Naive thymus-derived CD4-positive, alpha-beta T cell (primary cell): ENCODE results near the gene RAPGEF5. TPM values are rescaled to one million over a fixed set of nuclear protein-coding genes. Genes with fewer than 3 reads are reported as not detected.

Source experiments
- ATAC-seq: fragments of 150-1000 bp; cut with Tn5 transposase; 2 replicates; pipeline ENCODE4 v1.10.0; 2021; ENCODE audit warnings: mild to moderate bottlenecking, moderate library complexity
- CTCF ChIA-PET: fragments of 350-600 bp; sonication (Branson Sonifier 250); formaldehyde crosslinking; loops from one replicate; lab custom pipeline; 2021; ENCODE audit warnings: antibody characterized with exemption; lab: Charles Lee
- POLR2A ChIA-PET: fragments of 350-600 bp; sonication (Branson Sonifier 250); formaldehyde crosslinking; loops from one replicate; lab custom pipeline; 2021; ENCODE audit warnings: antibody characterized with exemption, inconsistent platforms; lab: Charles Lee
- DNase-seq, 9 donors: peaks; one replicate each; pipeline versions ENCODE4 v3.0.0 to v3.0.0-alpha.2; 2020 to 2022; ENCODE audit warnings: mixed read lengths in 1 of 9
- H3K27ac ChIP-seq: one replicate; pipeline ENCODE4 v1.7.0; 2013; ENCODE audit warnings: mild to moderate bottlenecking, low read depth, low read length, moderate library complexity
- H3K27me3 ChIP-seq, 2 donors: one replicate each; pipeline ENCODE4 v1.7.0; 2013; ENCODE audit warnings: low read length in 2 of 2, mild to moderate bottlenecking in 2 of 2, moderate library complexity in 2 of 2; ENCODE audit not compliant: control insufficient read depth in 2 of 2, insufficient read depth in 2 of 2
- H3K36me3 ChIP-seq, 3 experiments: 1 replicate in 2 of 3; 2 replicates in 1 of 3; pipeline ENCODE4 v1.7.0; 2013; ENCODE audit warnings: low read length in 3 of 3, mild to moderate bottlenecking in 3 of 3, moderate library complexity in 1 of 3; ENCODE audit not compliant: insufficient read depth in 3 of 3, control insufficient read depth in 2 of 3
- H3K4me1 ChIP-seq, 2 donors: one replicate each; pipeline ENCODE4 v1.7.0; 2013; ENCODE audit warnings: low read length in 2 of 2, mild to moderate bottlenecking in 2 of 2, moderate library complexity in 1 of 2; ENCODE audit not compliant: control insufficient read depth in 2 of 2, insufficient read depth in 2 of 2
- H3K4me3 ChIP-seq: 2 replicates; pipeline ENCODE4 v1.7.0; 2013; ENCODE audit warnings: mild to moderate bottlenecking, low read length
- H3K9me3 ChIP-seq, 3 experiments: 1 replicate in 2 of 3; 2 replicates in 1 of 3; pipeline ENCODE4 v1.7.0; 2013; ENCODE audit warnings: low read length in 3 of 3; ENCODE audit not compliant: control insufficient read depth in 2 of 3
- H3K27ac Mint-ChIP-seq, 9 donors: one replicate each; pipeline ENCODE4 v1.8.0; 2020 to 2022; ENCODE audit warnings: mixed read lengths in 9 of 9, mild to moderate bottlenecking in 8 of 9, moderate library complexity in 5 of 9, inconsistent platforms in 2 of 9
- H3K27me3 Mint-ChIP-seq, 5 donors: one replicate each; pipeline ENCODE4 v1.8.0; 2021 to 2022; ENCODE audit warnings: mixed read lengths in 5 of 5, mild to moderate bottlenecking in 1 of 5
- H3K36me3 Mint-ChIP-seq, 5 donors: one replicate each; pipeline ENCODE4 v1.8.0; 2020 to 2022; ENCODE audit warnings: mixed read lengths in 5 of 5, mild to moderate bottlenecking in 3 of 5, inconsistent platforms in 1 of 5
- H3K4me1 Mint-ChIP-seq, 7 donors: one replicate each; pipeline ENCODE4 v1.8.0; 2020 to 2022; ENCODE audit warnings: mixed read lengths in 7 of 7, mild to moderate bottlenecking in 3 of 7, inconsistent platforms in 1 of 7
- H3K4me3 Mint-ChIP-seq, 10 donors: one replicate each; pipeline ENCODE4 v1.8.0; 2020 to 2022; ENCODE audit warnings: mild to moderate bottlenecking in 10 of 10, mixed read lengths in 10 of 10, moderate library complexity in 6 of 10, inconsistent platforms in 2 of 10
- H3K9me3 Mint-ChIP-seq, 11 donors: one replicate each; pipeline ENCODE4 v1.8.0; 2020 to 2022; ENCODE audit warnings: mixed read lengths in 11 of 11, mild to moderate bottlenecking in 4 of 11, inconsistent platforms in 1 of 11, moderate library complexity in 1 of 11
- intact Hi-C, 2 donors: fragments of 100-400 bp; cut with micrococcal nuclease; formaldehyde crosslinking; loops; one replicate each; pipeline ENCODE4 v1.15.1; 2023
- polyA plus RNA-seq, 2 donors: library from polyadenylated mRNA; unstranded; fragments of 300-500 nt; fragmentation: Illumina TruSeq; gene quantifications; one replicate each; pipeline ENCODE4 v1.2.3, GENCODE V29; 2021
- total RNA-seq, 6 experiments: library from RNA in 5 of 6; stranded (reverse) in 5 of 6; gene quantifications; 1 replicate in 5 of 6; 2 replicates in 1 of 6; pipeline ENCODE4 v1.2.3 and lab custom pipeline; 2021 to 2026

Gene RAPGEF5
- total and polyA plus RNA-seq, 7 experiments from 2014 or later: 0.17 to 0.93 TPM; not detected in 5

DNA sequence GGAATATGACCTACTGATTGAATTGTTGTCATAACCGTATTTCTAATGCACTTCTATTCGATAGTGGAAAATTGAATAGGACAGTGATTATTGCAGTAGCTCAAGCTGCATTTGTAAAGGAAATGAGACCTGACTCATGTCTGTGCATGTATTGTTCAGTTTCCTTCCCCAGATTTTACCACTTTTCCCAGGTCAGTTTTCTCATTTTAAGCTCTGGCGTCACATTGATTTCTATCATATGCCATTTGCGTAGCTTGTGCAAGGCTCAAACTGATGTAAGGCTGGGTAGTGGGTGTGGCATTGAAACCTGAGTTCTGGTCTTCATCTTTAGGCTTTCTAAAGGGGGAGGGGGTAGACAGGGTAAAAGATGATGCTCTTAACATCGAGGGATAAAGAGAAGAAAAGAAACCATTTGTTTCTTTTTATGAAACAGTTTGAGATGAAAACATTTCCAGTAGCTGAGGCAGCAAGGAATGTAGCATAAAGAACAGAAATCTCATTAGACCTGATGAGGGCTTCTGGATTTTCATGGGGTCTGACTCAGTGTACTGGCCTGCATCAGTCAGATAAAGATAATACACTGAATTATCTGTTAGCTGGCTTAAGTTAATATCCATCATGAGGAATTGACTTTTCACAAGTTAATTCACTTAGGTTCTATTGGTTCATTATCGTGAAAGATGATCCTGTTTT, 229.0 kb downstream of the RAPGEF5 start:
- Histone ChIP-seq H3K4me1 (no peaks in the 10 kb centered on the region), H3K9me3 (no peaks in the 10 kb centered on the region), H3K36me3 (no peaks in the 10 kb centered on the region), H3K27me3 (no peaks in the 10 kb centered on the region), H3K27ac (no peak overlapping the region), H3K4me3 (no peak overlapping the region)
- intact Hi-C loops: no loop called here
- peaks cover 6 to 28% (median 15%) of the 10 kb centered on the region in 5 donors for H3K27me3 Mint-ChIP-seq
- H3K4me3 Mint-ChIP-seq: no peak overlapping the region
- no peak for ATAC-seq
- DNase-seq: no peak
- peaks cover 0 to 3% (median 0%) of the 10 kb centered on the region in 7 donors for H3K4me1 Mint-ChIP-seq
- ChIA-PET CTCF (interaction anchor here (0.5 to 0.9 kb wide), 2 partner anchors 19 to 171 kb away, joined by 3 read pairs; no protein-coding TSS in a partner anchor), POLR2A (no interaction called here)
- no peaks in the 10 kb centered on the region for H3K9me3 Mint-ChIP-seq
- H3K27ac Mint-ChIP-seq: no peak overlapping the region
- no peaks in the 10 kb centered on the region for H3K36me3 Mint-ChIP-seq

DNA sequence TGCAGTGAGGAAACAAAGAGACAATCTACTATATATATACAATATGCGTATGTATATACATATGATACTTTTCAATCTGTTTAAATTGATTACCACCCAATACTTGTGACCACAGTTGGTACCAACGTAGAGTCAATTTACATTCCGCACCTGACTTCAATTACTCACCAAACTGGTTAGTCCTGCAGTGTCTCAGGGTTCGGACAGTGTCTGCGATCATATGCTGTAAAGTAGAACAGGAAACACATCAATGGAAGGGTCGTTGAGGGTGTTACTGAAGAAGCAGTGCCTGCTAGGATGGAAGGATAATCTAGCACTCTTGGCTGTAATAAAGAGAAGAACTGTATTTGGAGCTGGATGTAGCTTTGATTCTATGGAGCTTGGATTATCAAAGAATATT, 231.5 kb downstream of the RAPGEF5 start:
- intact Hi-C loops: no loop called here
- no peaks in the 10 kb centered on the region for H3K36me3 ChIP-seq
- DNase-seq (no peak), ATAC-seq (no peak)
- ChIA-PET CTCF (no interaction called here), POLR2A (no interaction called here)
- no peak overlapping the region for H3K27ac ChIP-seq
- H3K4me3 ChIP-seq: no peak overlapping the region
- peaks cover 3 to 13% (median 9%) of the 10 kb centered on the region in 7 donors for H3K4me1 Mint-ChIP-seq
- H3K27me3 Mint-ChIP-seq: peaks cover 6 to 17% (median 9%) of the 10 kb centered on the region in 5 donors
- H3K36me3 Mint-ChIP-seq: no peaks in the 10 kb centered on the region
- no peaks in the 10 kb centered on the region for H3K27me3 ChIP-seq
- H3K4me3 Mint-ChIP-seq: no peak overlapping the region
- no peak overlapping the region for H3K27ac Mint-ChIP-seq
- no peaks in the 10 kb centered on the region for H3K9me3 Mint-ChIP-seq
- H3K9me3 ChIP-seq: no peaks in the 10 kb centered on the region
- peaks cover 0 to 8% of the 10 kb centered on the region in 2 donors for H3K4me1 ChIP-seq

DNA sequence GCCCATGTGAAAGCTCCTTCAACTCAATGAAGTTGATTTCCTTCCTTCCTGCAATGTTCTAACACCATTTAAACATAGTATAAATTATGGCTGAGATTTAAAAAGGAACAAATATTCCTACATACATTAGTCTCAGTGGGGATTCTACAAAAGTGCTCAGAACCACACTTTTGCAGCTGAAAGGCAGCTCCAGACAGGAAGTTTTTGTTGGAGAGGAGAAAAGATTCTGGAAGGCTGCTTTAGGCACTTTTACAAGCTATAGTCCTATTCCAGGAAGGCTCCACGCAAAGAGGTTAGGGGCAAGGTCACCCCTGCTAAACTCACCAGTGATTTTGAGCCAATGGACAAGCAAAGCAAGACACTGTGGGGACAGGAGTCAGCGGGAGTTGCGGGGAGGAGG, 232.0 kb downstream of the RAPGEF5 start:
- POLR2A ChIA-PET: no interaction called here
- no peak overlapping the region for H3K27ac ChIP-seq
- Mint-ChIP-seq H3K4me3 (no peak overlapping the region), H3K36me3 (no peaks in the 10 kb centered on the region), H3K9me3 (no peaks in the 10 kb centered on the region), H3K27me3 (peaks cover 3 to 15% (median 9%) of the 10 kb centered on the region in 5 donors), H3K4me1 (peaks cover 3 to 13% (median 9%) of the 10 kb centered on the region in 7 donors), H3K27ac (no peak overlapping the region)
- DNase-seq (no peak), ATAC-seq (no peak)
- peaks cover 0 to 8% of the 10 kb centered on the region in 2 donors for H3K4me1 ChIP-seq
- no peak overlapping the region for H3K4me3 ChIP-seq
- intact Hi-C loops: no loop called here
- no peaks in the 10 kb centered on the region for H3K9me3 ChIP-seq
- H3K27me3 ChIP-seq: no peaks in the 10 kb centered on the region
- H3K36me3 ChIP-seq: no peaks in the 10 kb centered on the region
- CTCF ChIA-PET: no interaction called here

DNA sequence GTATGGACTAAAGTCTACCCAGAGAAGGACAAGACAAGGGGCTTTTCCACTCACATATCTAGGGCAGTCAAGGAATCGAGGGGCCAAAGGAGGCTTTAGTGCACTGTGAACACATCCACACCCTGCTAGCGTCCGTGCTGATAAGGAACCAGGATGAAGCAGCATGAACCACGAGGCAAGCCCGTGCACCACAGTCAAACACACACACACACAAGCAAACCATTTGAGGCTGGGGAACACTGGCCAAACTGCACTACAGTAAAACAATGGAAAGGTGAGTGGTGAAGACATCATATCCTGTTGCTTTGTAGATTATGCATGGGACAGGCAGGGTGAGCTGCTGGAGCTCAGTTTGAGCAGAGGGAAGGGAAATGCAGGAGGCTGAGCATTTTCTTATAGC, 233.8 kb downstream of the RAPGEF5 start:
- H3K4me1 ChIP-seq: peaks cover 0 to 8% of the 10 kb centered on the region in 2 donors
- CTCF ChIA-PET: no interaction called here
- intact Hi-C loops: no loop called here
- H3K27me3 ChIP-seq: no peaks in the 10 kb centered on the region
- POLR2A ChIA-PET: no interaction called here
- no peaks in the 10 kb centered on the region for H3K36me3 ChIP-seq
- peaks cover 0 to 12% (median 9%) of the 10 kb centered on the region in 5 donors for H3K27me3 Mint-ChIP-seq
- DNase-seq: no peak
- ATAC-seq: no peak
- no peak overlapping the region for H3K4me3 Mint-ChIP-seq
- no peak overlapping the region for H3K4me3 ChIP-seq
- H3K4me1 Mint-ChIP-seq: peaks cover 3 to 13% (median 9%) of the 10 kb centered on the region in 7 donors
- no peaks in the 10 kb centered on the region for H3K9me3 ChIP-seq
- peak overlapping the region in 1 of 9 donors; percentile 12 for H3K27ac Mint-ChIP-seq
- H3K27ac ChIP-seq: no peak overlapping the region
- no peaks in the 10 kb centered on the region for H3K36me3 Mint-ChIP-seq
- no peaks in the 10 kb centered on the region for H3K9me3 Mint-ChIP-seq

DNA sequence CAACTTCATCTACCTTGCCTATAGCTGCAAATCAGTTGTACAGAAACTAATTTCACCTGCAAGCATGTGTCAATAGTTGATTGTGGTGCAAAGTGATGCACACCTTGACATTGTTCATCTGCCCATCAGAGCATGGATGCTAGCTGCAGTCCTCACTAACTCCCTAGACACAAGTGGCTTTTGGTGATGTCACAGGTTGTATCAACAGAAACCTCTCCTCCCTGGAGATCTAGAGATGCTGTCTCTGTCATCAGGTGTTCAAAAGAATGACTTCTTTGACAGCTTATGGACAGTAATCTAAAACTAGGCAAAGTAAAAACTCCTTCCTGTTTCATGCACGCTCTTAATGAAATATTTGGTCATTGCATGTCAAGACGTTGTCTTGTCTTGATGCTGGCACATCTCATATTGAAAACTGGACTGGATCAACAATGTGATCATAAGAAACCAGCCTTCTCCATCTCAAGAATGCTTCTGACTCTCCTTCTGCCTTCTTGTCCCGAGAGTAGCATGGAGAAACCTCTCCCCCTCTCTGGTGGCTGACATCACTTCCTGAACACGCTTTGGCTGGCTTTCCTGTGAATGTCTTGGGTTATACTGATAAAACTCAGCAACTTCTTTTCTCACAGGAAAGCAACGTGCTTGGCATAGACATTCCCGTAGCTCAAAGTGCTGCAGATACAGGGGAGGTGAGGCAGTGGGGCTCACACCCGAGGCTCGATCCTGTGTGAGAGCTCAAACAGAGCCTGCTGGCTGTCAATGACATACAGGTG, 235.1 kb downstream of the RAPGEF5 start:
- CTCF ChIA-PET: no interaction called here
- H3K9me3 ChIP-seq: no peaks in the 10 kb centered on the region
- intact Hi-C loops: no loop called here
- Mint-ChIP-seq H3K9me3 (no peaks in the 10 kb centered on the region), H3K36me3 (no peaks in the 10 kb centered on the region), H3K27me3 (peaks cover 0 to 12% (median 9%) of the 10 kb centered on the region in 5 donors), H3K4me3 (peak overlapping the region; percentile 4 to 79 (median 62)), H3K27ac (peak overlapping the region in 3 of 9 donors; percentile 1 to 72 (median 40)), H3K4me1 (peaks cover 3 to 13% (median 9%) of the 10 kb centered on the region in 7 donors)
- no peaks in the 10 kb centered on the region for H3K27me3 ChIP-seq
- peaks cover 0 to 8% of the 10 kb centered on the region in 2 donors for H3K4me1 ChIP-seq
- POLR2A ChIA-PET: interaction anchor here (0.6 kb wide), 1 partner anchor 300 kb away, joined by 4 read pairs; no protein-coding TSS in a partner anchor
- peak; percentile 24 for ATAC-seq
- no peak overlapping the region for H3K27ac ChIP-seq
- H3K4me3 ChIP-seq: no peak overlapping the region
- peak in 3 of 9 donors; percentile 10 to 14 (median 13) for DNase-seq
- no peaks in the 10 kb centered on the region for H3K36me3 ChIP-seq

DNA sequence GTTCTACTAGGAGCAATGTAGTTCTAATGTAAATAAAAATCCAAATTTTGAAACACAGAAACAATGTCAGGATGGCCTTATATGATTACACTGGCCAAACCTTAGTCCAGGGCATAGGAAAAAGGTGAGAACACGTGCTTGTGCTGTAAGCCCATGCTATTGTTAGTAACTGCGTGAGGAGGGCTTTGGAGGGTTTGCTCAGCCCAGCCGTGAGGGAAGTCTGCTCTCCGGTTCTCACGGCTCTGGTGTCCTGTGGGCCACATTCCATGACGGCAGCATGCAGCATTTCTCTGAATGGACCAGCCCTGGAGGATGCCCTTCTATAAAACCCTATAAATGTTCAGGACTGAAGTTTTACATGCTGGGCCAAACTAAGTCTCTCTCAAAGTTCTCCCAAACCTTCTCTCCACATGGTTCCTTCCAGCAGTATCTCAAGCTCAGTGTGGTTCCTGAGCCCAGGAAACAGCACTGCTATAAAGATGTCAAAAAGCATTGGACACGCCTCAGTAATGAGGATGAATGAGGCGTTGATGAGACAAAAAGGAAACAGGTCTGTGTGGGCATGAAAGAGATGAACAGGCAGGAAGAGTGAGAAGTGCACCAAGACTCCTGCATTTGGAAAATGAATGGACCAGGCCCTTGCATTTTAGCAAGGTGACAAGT, 236.4 kb downstream of the RAPGEF5 start:
- Mint-ChIP-seq H3K9me3 (no peaks in the 10 kb centered on the region), H3K27ac (peak overlapping the region in 1 of 9 donors; percentile 15), H3K4me1 (peaks cover 3 to 13% (median 9%) of the 10 kb centered on the region in 7 donors), H3K4me3 (no peak overlapping the region), H3K36me3 (no peaks in the 10 kb centered on the region), H3K27me3 (peaks cover 0 to 11% (median 5%) of the 10 kb centered on the region in 5 donors)
- ChIA-PET POLR2A (no interaction called here), CTCF (no interaction called here)
- Histone ChIP-seq H3K4me3 (no peak overlapping the region), H3K36me3 (no peaks in the 10 kb centered on the region), H3K4me1 (peaks cover 0 to 8% of the 10 kb centered on the region in 2 donors), H3K9me3 (no peaks in the 10 kb centered on the region), H3K27ac (no peak overlapping the region), H3K27me3 (no peaks in the 10 kb centered on the region)
- ATAC-seq (no peak), DNase-seq (no peak)
- intact Hi-C loops: no loop called here
